PC-3 (cell line): Measurements from ENCODE around the gene PAQR5.

Experiments
- EZH2 ChIP-seq: fragments of 300-600 bp; sonication (generic); IDR thresholded peaks from one replicate; pipeline ENCODE4 v1.6.1; 2017; ENCODE audit warnings: antibody characterized with exemption, mild to moderate bottlenecking, low read length; ENCODE audit not compliant: unreplicated experiment
- EZH2phosphoT487 ChIP-seq: fragments of 300-600 bp; sonication (generic); IDR thresholded peaks from 2 replicates; pipeline ENCODE4 v1.6.1; 2018; ENCODE audit warnings: mild to moderate bottlenecking, antibody characterized with exemption, low read length, borderline replicate concordance
- TF ChIP-seq, protein P1 (sequence below): fragments of 300-600 bp; sonication (generic); conservative IDR thresholded peaks from 2 replicates; pipeline ENCODE4 v1.5.1; 2017; ENCODE audit warnings: antibody characterized with exemption, low read depth, mild to moderate bottlenecking, low read length

DNA sequence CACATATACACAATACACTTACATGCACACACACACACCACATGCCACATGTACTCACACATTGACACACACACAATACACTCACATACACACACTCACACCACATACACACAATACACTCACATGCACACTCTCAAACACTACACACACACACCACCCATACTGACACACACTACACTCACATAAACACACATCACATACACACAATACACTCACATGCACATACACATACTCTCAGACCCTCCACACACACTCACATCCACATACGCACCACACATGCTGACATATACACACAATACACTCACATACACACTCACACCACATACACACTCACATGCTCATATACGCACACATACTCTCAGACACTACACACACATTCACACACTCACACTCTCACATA is 87.1 kb downstream of the PAQR5 start:
- TF ChIP-seq, protein P1, sequence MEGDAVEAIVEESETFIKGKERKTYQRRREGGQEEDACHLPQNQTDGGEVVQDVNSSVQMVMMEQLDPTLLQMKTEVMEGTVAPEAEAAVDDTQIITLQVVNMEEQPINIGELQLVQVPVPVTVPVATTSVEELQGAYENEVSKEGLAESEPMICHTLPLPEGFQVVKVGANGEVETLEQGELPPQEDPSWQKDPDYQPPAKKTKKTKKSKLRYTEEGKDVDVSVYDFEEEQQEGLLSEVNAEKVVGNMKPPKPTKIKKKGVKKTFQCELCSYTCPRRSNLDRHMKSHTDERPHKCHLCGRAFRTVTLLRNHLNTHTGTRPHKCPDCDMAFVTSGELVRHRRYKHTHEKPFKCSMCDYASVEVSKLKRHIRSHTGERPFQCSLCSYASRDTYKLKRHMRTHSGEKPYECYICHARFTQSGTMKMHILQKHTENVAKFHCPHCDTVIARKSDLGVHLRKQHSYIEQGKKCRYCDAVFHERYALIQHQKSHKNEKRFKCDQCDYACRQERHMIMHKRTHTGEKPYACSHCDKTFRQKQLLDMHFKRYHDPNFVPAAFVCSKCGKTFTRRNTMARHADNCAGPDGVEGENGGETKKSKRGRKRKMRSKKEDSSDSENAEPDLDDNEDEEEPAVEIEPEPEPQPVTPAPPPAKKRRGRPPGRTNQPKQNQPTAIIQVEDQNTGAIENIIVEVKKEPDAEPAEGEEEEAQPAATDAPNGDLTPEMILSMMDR: no peak
- TF ChIP-seq EZH2 (no peak), EZH2phosphoT487 (no peak)
